Measurements from ENCODE around the gene GALNT1.

The GALNT1 gene

DNA sequence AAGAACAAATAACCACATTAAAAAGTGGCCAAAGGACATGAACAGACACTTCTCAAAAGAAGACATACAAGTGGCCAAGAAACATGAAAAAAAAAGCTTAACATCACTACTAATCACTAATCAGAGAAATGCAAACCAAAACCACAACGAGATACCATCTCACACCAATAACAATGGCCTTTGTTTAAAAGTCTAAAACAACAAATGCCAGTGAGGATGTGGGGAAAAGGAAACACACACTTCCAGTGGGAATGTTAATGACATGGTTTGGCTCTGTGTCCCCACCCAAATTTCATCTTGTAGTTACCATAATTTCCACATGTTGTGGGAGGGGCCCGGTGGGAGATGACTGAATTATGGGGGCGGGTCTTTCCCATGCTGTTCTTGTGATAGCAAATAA, 147.1 kb downstream of the GALNT1 start:
- no peak for DNase-seq

DNA sequence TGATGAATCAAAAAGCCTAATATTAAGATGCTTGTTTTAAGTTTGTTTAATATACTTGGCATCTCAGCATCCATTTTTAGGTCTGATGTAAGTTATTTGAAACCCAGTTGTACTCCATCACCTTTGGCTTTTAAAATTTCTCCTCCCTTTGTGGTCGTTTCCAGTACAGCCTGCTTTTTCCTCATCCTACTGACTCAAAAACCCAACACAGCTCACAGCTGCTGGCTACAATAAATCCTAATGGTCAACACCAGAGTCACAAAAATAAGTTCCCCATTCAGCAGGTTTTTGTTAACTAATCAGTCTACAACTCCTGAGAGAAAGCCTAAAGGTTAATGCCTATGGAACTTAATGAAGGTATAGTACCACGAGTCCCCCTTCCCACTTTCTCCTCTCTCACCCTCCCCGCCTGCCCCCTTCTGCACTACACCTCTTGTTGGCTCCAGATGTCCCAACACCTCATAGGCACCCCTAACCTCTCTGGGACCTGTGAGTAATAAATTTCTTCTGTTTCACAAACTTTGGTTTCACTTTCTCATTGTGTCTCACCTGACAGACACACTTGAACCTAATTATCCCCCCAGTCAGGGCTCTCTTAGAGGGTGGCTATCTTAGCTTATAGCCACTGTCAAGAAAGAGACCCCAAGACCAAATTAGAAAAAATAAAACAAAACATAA, 148.6 kb downstream of the GALNT1 start:
- DNase-seq: no peak

DNA sequence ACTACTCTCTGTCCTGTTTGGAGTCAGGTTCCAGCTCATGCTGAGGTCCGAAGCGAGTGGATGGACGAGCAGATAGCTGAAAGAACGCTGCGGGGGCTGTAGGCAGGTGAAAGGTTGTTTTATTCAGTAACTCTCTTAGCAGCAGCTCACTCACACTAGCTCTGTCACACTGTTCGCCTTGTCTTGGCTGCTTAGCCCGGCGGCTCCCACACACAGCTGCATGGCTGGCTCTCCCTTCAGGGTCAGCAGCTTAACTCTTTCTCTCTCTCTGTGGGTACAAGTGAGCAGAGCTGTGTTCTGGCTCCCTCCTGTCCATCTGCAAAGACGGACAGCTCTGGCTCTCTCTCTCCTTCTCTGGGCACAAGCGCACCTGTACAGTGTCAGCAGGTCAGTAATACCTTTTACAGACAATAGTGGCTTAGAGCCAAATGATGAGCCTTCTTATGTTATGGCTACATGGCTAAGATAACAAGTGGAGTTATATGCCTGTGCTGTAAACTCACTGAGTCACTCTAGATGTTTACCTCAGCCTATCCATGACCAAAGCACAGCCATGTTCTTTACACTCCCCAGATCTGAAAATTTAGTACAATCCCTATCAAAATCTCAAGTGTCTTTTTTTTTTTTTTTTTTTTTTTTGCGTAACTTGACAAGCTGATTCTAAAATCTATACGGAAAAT, 149.3 kb downstream of the GALNT1 start:
- no peak for DNase-seq

DNA sequence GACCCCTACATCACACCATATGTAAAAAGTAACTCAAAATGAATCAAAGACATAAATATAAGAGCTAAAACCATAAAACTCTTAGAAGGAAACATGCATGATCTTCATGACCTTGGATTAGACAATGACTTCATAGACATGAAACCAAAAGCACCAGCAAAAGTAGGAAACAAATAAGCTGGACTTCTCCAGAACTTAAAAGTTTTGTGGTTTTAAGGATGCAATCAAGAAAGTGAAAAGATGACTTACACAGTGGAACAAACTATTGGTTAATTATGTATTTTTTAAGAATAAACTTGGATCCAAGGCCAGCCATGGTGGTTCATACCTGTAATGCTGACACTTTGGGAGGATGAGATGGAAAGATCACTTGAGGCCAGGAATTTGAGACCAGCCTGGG, 150.2 kb downstream of the GALNT1 start:
- DNase-seq: no peak

DNA sequence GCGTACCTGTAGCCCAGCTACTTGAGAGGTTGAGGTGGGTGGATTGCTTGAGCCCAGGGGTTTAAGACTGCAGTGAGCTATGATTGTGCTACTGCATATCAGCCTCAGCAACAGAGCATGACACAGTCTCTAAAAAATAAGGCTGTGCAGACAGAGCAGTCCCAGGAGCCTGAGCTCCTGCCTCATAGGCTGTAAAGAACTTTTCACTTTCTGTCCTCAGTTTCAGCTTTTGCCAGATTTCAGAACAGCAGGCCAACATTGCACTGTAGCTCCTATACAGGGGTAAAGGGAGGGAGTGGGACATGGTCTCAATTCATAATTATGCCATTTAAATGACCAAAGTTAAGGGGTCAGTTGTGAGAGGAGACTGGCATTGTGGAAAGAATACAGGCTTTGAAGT, 150.6 kb downstream of the GALNT1 start:
- DNase-seq: no peak

DNA sequence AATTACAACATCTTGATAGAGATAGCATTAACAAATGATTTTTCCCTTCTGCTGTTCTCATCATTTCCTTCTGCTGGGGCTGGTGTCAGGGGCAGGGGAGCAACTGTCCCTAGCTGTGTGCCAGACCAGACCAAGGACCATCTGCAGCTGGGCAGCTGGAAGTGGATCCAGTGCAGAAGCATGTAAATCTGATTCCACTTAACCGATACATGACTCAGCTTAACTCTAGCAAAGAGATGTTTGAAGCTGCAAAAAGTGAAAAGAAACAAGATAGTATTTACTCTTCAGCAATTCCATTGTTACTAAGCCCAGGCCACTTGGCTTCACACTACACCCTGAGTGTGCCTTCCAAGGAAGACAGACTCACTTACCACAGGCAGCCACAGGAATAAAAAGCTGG, 151.1 kb downstream of the GALNT1 start:
- no peak for DNase-seq

DNA sequence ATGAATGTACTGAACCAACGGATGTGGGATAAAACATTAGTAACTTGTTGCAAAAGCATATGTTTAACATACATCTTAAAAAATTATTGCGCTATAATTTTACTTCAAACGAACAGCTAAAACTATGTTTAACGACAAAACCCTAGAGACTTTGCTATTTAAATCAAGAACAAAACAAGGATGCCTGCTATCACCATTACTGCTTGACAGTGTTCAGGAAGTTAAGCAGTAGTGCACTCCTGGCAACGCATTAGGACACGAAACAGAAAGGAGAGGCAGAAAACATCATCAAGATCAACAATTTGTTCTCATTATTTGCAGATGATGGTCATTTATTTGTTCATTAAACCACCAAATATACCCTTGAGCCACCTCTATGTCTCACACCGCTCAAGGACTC, 151.9 kb downstream of the GALNT1 start:
- no peak for DNase-seq

DNA sequence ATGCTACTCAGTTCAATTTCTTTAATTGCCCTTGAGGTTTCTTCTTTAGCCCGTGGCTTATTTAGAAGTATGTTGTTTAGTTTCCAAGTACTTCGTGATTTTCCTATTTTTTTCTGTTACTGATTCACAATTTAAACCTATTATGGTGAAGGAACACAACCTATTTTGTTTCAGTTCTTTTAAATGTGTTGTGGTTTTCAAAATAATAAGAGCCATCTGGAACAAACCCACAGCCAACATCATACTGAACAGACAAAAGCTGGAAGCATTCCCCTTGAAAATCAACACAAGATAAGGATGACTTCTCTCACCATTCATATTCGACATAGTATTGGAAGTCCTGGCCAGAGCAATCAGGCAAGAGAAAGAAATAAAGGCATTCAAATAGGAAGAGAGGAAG, 155.2 kb downstream of the GALNT1 start:
- no peak for DNase-seq

DNA sequence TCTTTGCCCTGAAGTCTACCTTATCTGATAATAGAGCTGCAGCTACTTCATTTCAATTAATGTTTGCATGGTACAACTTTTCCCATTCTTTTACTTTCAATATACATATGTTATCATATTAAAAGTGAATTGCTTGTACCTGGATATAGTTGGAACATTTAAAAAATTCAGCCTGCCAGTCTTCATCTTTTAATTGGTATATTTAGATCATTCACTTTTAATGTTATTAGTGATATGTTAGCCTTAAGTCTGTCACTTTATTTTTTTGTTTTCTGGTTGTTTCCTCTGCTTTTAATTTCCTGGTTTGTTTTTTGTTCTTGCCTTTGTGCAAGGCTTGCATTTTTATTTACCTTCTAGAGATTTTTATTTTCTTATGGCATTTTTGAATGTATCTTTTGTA, 158.2 kb downstream of the GALNT1 start:
- DNase-seq: no peak

DNA sequence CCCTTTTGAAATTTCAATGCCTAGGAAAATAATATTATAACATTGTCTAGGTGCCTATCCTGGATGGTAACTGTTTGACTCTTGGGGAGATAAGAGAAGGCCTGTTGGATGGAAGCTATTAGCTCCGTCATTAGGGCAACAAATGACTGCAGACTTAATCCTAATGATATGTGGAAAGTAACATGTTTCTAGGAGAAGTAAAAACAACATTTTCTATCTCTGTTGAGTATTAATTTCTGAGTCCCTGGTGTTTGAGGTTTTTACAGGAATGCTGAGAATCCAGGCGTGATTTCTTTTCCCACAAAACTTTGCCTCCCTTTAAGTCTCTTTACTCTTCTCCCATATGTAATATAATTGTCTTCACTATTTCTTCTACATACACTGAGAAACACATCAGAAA, 159.1 kb downstream of the GALNT1 start:
- no peak for DNase-seq

DNA sequence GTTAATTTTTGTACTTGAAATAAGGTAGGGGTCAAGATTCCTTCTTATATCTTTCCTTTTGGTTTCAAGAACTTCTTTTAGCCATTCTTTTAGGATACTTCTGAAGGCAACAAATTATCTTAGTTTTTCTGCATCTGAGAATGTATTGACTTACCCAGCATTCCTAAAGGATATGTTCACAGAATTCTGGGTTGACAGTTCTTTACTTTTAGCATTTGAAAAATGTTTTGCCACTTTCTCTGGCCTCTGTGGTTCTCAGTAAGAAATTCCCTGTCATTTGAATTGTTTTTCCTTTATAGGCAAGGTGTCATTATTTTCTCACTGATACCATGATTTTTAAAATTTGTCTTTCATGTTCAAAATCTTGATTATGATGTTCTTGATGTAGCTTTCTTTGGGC, 162.4 kb downstream of the GALNT1 start:
- no peak for DNase-seq

DNA sequence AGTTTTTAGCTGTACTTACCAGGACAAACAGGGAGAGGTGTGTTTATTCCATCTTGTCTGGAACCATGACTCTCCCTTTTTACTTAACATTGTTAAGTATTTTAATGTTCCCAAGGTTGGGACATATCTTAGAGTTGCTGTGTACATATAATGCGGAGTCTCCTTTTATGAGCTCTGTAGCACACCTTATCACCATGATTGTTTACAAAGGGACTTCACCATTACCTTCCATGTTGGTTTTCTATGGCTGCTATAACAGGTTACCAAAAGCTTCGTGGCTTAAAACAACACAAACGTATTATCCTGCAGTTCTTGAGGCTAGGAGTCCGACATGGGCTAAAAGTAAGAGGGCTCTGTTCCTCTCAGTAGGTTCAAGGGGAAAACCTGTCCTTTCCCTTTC, 164.3 kb downstream of the GALNT1 start:
- DNase-seq: no peak

DNA sequence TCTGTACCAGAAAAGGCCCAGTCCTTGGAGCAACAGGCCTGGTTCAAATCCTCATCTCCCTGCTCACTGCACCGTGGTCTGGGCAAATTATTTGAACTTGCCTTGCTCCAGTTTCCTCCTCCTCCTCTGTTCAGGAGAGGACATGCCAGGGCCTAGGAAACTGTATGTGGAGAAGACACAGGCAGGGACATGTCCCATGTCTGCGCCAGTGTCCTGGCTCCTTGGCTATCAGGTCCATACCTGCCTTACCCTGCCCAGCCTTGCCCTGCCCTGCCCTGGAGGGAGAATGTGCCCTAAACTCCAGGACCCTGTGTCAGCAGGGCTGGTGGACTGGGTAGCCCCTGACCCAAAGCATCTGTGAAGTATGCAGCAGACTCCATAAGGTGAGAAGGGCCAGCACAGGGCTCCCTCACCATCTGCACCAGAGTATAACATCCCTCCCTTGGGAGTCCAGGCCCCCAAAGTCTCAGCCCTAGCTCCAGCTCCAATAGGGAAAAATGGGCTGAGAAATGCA, 165.3 kb downstream of the GALNT1 start:
- DNase-seq: no peak

DNA sequence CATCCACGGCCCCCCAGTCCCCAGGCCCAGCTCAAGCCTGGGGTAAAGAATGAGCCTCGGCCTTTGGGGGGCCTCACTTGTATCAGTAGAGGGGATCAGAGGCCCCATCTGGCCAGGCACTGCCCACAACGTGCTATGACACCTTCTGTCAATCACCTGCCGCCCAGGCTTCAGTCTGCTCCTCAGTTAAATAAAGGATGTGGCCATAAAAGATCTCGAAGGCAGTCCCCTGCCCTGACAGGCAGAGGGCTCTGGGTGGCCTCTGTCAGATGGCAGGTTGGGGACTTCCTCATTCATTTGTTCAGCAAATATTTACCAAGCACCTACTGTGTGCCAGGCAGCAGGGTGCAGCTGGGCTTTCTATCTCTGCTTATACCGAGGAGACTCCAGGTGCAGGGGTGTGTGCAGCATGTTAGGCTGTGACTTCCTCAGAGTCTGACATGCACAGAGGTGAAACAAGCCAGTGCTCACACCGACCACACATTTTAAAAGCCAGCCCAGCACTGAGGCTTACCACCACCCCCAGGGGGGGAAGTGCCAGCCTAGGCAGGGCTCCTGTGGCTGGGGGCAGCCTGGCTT, 166.4 kb downstream of the GALNT1 start:
- DNase-seq: no peak

DNA sequence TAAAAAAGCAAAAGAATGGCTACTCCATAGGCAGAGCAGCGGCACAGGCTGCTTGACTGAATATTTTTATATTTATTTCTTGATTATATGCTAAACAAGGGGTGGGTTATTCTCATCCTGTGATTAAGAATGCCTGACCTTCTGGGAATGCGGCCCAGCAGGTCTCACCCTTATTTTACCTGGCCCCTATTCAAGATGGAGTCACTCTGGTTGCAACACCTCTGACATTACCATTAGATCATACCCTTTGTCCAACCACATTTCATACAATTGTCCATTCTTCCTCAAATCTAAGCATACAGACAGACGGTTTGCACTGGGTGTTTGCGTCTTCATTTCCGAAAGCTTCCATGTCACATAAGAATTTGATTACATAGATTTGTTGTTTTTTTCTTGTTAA, 168.2 kb downstream of the GALNT1 start:
- DNase-seq: no peak

DNA sequence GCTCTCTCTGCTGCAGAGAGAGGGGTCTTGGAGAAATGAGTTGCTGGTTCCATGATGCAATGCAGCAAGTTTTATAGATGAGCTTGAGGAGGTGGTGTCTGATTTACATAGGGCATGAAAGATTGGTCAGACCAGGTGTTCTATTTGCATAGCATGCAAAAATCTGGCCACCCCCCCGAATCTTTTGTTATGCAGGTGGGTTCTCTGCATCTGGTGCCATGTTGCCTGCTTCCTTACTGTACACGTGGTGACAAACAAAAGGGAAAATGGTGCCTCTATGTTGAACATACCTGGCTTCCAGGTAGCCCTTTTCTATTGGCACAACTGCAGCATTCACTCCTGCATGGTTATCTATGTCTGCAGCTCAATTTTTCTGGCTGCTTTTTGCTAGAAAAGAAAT, 169.4 kb downstream of the GALNT1 start:
- DNase-seq: no peak

DNA sequence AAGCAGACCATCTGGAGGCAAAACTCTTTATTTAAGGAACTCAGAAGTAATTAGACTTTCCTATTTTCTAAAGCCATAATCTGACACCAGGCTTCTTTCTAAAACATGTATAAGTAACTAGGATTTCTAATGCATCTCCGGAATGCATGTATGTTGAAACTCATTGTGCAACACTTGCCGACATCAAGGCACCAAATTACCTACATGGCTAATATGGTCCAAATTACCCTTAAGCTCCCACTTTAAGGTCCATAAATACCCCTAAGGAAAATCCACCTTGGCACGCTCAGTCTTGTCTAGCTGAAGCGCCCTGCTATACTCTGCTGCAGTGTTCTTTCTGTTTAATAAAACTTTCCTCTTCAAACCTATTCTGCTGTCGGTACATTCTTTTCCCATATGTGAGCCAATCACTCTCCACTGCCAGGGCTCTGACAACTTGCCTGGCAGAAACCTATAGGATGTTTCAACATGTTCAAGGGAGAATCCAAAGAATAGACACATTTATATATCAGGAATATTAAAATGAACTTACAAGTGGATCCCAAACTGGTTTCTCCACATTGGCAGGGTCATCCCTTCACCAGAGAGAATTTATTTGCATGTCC, 171.9 kb downstream of the GALNT1 start:
- DNase-seq: no peak

DNA sequence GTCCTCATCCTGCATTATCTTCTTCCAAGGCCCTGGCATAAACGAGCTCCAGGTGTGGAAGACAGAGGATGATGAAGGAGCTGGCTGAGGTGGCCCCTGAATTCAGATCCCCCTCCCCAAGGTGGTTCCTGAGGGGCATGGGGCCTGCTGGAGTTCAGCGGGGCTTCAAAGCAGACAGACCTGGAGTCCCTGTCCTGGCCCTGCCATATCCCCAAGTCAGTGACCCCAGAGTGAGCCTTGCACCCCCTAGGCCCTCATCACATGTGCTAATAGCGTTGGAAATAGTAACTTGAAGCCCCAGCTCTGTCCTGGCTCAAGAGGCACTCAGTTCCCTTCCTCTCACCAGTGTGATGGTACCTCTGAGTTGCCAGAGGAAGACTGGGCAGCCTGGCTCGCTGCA, 172.9 kb downstream of the GALNT1 start:
- no peak for DNase-seq

DNA sequence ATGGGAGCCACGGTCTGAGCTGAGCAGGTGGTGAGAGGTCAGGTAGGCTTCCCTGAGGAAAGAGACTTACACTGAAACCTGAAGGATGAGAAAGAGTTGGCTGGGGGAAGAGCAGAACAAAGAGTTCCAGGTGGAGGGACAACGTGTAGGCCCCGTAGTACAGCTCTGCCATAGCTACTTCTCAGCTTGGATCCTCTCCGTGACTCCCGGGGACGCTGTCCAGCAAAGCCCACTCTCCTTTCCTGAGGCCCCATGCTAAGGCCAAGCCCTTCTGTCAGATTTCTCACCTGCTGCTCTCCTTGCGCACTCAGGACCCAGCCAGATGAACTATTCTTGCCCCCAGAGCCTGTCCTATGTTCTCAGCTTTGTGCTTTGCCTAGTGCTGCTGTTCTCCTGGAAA, 173.8 kb downstream of the GALNT1 start:
- DNase-seq: no peak

DNA sequence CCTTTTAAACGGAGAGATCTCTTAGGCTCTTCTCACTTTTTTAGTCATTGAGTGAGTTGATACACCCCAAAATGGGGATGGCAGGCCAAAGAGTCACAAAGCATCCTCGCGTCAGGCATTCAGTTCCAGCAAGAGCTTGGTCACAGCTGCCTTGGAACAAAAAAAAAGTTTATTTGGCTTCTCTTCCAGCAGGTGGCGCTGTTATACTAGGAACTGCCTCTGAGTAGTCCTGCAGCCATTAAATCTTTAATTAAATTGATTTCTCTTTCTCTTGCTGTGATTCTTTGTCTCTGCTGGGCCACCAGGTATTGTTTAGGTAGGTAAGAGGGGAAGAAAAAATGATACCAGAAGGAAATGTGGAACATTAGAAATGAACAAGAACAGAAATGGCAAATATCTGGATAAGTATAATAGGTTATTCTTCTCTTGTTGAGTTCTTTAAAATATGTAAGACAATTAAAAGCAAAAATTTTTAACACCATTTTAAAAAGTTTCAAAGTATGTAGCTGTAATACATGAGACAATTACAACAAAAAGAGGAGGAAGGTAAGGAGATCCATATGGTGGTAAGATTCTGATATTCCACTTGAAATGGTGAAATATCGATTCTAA, 175.1 kb downstream of the GALNT1 start:
- peak; percentile 47 for DNase-seq

All from CD4-positive, alpha-beta T cell treated with Interferon gamma for 1 hour (primary cell).